ENCODE data around the gene TLK2.

TLK2 gene

GRCh38 chr17:62656446-62656845 is 177.8 kb downstream of the TLK2 start:
- no peak for DNase-seq (ENCODE audit: low read depth)

- no peak for DNase-seq (ENCODE audit: low read depth)
Observed at GRCh38 chr17:62657145-62657665, 178.6 kb downstream of the TLK2 start.

- no peak for DNase-seq (ENCODE audit: low read depth)
Observed at GRCh38 chr17:62657690-62658089, 179.1 kb downstream of the TLK2 start.

GRCh38 chr17:62658136-62658920 is 179.7 kb downstream of the TLK2 start:
- no peak for DNase-seq (ENCODE audit: low read depth)

- no peak for DNase-seq (ENCODE audit: low read depth)
Observed at GRCh38 chr17:62660629-62661118, 182.0 kb downstream of the TLK2 start.

DNA sequence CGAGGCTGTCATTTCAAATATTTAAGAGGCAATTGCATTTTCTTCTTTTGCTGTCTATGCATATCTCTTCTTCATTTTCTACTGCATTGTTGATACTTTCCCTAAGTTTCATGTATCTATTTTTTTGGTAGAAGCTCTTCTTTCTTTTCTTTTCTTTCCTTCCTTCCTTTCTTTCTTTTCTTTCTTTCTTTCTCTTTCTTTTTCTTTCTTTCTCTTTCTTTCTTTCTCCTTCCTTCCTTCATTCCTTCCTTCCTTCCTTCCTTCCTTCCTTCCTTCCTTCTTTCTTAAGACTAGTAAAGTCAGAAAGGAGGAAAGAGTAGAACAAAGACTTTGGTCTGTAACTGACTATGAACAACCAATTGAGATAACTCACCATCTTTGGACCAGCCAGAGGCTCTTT is 182.7 kb downstream of the TLK2 start:
- DNase-seq (ENCODE audit: low read depth) = no peak

- DNase-seq (ENCODE audit: low read depth) = no peak
Observed at GRCh38 chr17:62662855-62663254, 184.2 kb downstream of the TLK2 start.

Data from activated T-cell treated with anti-CD3 and anti-CD28 coated beads for 1 hour (primary cell).